ENCODE measurements around the gene PLIN3.
"Not testable (repeated sequence)": the region's sequence is repeated elsewhere in the genome, so short reads cannot be mapped to it uniquely, and the experiment has no call there.

PLIN3 gene

DNA sequence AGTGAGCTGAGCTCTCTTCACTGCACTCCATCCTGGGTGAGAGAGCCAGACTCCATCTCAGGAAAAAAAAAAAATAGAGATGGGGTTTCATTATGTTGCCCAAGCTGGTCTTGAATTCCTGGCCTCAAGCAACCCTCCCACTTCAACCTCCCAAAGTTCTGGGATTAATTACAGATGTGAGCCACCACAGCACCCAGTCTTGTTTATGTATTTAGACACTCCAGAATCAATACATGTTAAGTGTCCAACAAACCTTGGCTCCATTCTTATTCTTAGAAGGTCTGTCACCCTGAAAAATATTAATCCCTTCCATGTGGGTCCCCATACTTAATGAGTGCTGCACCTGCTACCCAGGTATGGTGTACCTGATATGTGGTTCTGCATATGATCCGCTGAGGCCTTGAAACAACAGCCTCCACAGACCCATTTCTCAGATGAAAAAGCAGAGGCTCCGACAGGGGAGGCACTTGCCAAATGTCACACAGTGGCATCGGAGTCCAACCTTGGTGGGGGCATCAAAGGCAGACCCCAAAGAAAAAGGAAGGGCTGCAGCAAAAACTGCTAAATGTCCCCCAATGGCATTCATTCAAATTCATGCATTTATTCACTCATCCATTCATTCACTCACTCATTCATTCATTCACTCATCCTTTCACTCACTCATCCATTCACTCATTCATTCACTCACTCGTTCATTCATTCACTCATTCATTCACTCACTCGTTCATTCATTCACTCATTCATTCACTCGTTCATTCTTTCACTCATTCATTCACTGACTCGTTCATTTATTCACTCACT is 52.6 kb downstream of the PLIN3 start:
- DNase-seq (ENCODE audit: low read depth in 2 of 2, low spot score in 1 of 2) = no peak

DNA sequence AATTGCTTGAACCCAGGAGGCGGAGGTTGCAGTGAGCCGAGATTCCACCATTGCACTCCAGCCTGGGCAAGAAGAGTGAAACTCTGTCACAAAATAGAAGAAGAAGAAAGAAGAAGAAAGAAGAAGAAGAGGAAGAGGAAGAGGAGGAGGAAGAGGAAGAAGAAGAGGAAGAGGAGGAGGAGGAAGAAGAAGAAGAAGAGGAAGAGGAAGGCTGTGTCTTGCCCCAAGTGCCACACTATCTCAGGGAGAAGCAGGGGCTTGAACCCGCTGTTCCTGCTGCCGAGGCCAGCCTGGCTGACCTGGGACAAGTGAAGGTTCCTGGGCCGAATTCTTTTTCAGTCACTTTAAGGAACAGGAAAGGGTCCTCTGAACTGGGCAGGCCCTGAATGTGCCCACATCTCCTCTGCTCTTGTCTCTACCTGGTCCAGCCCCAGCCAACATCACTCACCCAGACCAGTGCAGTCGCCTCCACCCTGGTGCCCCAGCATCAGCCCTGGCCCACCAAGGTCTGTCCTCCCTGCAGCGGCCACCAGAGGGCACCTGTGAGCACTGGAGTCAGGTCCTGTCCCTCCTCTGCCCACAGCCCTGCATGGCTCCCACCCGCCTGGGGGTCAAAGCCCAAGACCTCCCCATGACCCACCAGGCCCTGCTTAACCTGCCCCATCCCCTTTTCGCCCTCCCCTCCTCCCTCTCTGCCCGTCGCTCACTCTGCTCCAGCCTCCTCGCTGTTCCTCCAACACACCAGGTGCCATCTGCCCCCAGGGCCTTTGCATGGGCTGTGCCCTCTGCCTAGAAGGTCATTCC is 55.9 kb downstream of the PLIN3 start:
- DNase-seq (ENCODE audit: low read depth in 2 of 2, low spot score in 1 of 2) = peak; percentile 70 to 94

DNA sequence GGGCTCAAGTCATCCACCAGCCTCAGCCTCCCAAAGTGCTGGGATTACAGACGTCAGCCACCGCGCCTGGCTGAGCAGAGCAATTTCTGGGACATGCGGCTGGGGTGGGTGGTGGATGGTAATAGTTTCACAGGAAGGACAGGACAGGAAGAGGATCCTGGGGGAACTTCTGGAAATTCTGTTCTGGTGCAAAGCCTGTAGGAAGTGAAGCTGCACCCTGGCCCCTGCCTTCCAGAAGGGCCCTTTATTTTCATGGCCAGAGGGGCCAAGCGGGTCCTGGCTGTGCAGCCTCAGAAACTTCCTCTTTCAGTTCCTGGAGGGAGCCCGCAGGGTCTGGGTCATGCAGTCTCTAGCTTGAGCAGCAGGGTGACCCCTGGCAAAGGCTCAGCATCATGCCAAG is 60.3 kb downstream of the PLIN3 start:
- no peak for DNase-seq (ENCODE audit: low read depth in 2 of 2, low spot score in 1 of 2)

DNA sequence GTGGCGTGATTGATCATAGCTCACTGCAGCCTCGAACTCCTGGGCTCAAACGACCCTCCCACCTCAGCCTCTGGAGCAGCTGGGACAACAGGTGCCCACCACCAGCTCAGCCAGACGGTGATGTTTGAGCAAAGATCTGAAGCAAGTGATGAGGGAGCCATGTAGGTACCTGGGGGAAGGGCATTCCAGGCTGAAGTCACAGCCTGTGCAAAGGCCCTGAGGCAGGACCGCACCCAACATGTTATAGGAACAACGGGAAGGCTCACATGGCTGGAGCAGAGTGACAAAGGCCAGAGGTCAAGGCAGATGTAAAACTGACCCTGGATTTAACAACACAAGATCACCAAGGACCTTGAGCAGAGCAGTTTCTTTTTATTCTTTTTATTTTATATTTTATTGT is 61.1 kb downstream of the PLIN3 start:
- DNase-seq (ENCODE audit: low read depth in 2 of 2, low spot score in 1 of 2) = no peak

DNA sequence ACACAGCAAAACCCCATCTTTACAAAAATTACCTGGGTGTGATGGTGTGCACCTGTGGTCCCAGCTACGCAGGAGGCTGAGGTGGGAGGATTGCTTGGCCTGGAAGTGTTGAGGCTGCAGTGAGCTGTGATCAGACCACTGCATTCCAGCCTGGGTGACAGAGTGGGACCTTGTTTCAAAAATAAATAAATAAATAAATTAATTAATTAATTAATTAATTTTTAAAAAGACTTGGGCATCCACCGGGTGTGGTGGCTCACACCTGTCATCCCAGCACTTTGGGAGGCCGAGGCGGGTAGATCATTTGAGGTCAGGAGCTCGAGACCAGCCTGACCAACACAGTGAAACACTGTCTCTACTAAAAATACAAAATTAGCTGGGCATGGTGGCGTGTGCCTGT is 62.3 kb downstream of the PLIN3 start:
- DNase-seq (ENCODE audit: low read depth in 2 of 2, low spot score in 1 of 2) = not testable (repeated sequence)

DNA sequence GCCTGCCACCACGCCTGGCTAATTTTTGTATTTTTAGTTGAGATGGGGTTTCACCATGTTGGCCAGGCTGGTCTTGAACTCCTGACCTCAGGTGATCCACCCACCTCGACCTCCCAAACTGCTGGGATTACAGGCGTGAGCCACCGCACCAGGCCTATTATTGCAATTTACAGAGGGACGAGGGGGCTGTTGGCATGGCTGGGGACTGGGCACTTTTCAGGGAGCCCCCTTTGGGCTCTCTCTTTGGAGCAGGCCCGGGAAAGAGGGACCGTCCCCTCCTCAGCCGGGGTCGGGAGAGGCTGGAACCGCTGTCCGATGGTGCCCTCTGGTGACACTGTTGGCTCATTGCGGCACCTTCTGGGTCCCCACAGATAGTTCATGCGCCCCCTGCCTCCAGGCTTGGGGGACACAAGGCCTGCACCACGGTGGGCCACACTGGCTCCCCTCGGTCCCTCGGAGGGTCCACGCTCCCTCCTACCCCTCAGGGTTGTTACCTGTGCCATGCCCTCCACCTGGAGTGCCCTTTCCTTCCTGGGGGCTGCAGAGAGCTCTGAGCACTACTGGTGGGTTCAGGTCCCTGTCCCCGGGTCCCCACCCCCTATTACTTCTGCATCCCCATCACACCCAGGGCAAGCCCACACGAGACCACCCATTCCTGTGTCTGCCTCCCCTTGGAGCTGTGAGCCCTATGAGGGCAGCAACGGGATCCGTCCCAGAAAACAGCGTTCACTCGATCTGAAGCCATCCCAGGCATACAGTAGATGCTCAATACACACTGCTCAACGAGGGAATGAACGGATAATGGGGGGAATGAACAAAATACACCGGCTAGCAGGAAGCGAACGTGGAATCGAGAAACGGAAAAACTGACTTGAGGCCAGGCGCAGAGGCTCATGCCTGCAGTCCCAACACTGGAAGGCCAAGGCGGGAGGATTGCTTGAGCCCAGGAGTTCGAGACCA is 63.5 kb downstream of the PLIN3 start:
- DNase-seq (ENCODE audit: low read depth in 2 of 2, low spot score in 1 of 2) = peak in 1 of 2 donors; percentile 33

DNA sequence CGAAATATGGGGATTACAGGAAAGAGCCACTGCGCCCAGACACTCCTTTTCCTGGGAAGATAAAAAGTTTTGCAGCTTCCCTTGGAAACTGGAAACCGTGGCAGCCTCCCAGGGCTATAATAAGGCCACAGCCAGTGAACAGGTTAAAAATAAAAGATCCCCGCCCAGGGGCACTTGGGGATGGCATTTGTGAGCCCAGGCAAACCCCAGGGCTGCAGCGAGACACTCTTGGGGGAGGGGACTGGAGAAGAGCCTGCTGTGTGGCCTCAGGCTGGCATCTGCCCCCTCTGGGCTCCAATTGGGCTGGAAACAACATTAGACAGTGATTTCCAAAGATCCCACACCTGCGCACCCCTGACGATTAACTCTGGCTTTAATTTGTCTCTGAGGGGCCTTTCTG is 64.8 kb downstream of the PLIN3 start:
- no peak for DNase-seq (ENCODE audit: low read depth in 2 of 2, low spot score in 1 of 2)

DNA sequence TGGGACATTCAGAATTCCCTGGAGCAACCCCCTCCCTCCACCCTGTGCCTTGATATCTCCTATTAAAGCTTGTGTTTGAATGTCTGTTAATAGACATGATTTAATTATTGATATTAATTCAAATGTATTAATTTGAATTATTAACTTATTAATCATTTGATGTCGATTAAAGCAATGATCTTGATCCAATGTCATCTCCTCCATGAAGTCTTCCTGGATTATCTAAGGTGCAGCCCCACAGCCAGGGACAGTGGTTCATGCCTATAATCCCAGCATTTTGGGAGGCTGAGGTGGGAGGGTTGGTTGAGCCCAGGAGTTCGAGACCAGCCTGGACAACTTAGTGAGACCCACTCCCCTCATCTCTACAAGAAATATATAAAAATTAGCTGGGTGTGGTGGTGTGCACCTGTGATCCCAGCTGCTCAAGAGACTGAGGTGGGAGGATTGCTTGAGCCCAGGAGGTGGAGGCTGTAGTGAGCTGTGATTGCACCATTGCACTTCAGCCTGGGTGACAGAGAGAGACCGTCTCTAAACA is 66.3 kb downstream of the PLIN3 start:
- no peak for DNase-seq (ENCODE audit: low read depth in 2 of 2, low spot score in 1 of 2)

DNA sequence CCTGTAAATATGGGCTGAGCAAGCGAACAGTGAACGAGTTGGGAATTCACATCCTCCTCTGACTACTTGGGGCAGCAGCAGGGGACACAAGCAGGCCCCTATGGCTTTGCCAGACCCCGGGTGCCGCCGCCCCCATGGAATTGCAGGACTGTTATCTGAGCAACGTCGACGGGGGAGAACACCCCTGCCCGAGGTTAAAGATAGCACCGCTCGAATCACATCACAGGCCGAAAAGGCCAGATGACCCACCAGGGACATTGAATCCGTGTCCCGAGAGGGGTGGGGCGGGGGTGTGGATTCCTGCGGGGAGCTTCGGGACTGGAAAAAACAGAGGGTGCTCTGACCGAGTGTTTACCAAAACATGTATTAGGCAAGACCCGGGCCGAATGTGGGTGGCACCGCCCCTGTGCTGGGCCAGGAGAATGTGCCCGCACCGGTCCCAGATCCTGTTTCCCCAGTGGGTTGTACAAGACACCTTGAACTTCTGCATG is 66.8 kb downstream of the PLIN3 start:
- no peak for DNase-seq (ENCODE audit: low read depth in 2 of 2, low spot score in 1 of 2)

DNA sequence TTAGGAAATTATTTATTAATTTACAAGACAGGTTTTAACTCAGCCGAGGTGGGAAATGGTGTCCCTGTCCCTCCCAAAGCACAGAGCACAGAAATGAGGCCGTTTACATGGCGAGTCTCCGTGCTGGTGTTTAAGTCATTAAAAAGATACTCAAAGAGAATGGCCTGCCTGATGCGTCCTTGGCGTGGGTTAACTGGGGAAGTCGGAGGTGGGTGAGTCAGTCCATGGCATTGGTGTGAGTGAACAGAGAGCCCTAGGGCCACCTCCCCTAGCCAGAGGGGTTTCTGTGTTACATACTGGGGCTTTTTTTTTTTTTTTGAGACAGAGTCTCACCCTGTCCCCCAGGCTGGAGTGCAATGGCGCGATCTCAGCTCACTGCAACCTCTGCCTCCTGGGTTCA is 72.1 kb downstream of the PLIN3 start:
- no peak for DNase-seq (ENCODE audit: low read depth in 2 of 2, low spot score in 1 of 2)

DNA sequence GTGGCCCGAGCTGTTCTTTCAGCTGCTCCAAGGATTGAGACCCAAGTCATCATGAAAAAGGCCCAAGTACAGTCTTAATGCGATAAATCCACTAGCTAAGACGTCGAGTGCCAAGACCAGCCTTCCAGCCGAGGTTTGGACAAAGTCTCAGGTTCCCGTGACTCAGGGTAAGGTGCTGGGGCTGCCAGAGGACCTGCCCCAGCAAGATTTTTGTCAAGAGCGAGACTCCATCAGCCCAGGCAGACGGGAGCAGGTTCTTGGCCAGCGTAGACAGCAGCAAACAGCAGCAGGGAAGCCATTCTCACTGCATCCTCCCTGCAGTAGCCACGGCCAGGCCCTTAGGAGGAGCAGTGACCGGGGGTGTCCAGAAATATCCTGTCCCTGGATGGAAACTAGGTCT is 72.5 kb downstream of the PLIN3 start:
- no peak for DNase-seq (ENCODE audit: low read depth in 2 of 2, low spot score in 1 of 2)

DNA sequence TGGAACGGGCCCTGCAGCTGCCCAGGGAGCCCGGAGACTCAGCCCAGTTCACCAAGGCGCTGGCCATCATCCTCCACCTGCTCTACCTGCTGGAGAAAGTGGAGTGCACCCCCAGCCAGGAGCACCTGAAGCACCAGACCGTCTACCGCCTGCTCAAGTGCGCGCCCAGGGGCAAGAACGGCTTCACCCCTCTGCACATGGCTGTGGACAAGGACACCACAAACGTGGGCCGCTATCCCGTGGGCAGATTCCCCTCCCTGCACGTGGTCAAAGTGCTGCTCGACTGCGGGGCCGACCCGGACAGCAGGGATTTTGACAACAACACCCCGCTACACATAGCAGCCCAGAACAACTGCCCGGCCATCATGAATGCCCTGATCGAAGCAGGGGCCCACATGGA is 74.2 kb downstream of the PLIN3 start:
- not testable (repeated sequence) for DNase-seq (ENCODE audit: low read depth in 2 of 2, low spot score in 1 of 2)

DNA sequence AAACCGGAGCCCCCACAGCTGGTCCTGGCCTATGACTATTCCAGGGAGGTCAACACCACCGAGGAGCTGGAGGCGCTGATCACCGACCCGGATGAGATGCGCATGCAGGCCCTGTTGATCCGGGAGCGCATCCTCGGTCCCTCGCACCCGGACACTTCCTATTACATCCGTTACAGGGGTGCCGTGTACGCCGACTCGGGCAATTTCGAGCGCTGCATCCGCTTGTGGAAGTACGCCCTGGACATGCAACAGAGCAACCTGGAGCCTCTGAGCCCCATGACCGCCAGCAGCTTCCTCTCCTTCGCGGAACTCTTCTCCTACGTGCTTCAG is 74.6 kb downstream of the PLIN3 start:
- not testable (repeated sequence) for DNase-seq (ENCODE audit: low read depth in 2 of 2, low spot score in 1 of 2)

DNA sequence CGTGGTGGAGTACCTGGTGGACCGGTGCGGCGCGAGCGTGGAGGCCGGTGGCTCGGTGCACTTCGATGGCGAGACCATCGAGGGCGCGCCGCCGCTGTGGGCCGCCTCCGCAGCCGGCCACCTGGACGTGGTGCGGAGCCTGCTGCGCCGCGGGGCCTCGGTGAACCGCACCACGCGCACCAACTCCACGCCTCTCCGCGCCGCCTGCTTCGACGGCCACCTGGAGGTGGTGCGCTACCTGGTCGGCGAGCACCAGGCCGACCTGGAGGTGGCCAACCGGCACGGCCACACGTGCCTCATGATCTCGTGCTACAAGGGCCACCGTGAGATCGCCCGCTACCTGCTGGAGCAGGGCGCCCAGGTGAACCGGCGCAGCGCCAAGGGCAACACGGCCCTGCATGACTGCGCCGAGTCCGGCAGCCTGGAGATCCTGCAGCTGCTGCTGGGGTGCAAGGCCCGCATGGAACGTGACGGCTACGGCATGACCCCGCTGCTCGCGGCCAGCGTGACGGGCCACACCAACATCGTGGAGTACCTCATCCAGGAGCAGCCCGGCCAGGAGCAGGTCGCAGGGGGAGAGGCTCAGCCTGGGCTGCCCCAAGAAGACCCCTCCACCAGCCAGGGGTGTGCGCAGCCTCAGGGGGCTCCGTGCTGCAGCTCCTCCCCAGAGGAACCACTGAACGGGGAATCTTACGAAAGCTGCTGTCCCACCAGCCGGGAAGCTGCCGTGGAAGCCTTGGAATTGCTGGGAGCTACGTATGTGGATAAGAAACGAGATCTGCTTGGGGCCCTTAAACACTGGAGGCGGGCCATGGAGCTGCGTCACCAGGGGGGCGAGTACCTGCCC is 75.2 kb downstream of the PLIN3 start:
- not testable (repeated sequence) for DNase-seq (ENCODE audit: low read depth in 2 of 2, low spot score in 1 of 2)

DNA sequence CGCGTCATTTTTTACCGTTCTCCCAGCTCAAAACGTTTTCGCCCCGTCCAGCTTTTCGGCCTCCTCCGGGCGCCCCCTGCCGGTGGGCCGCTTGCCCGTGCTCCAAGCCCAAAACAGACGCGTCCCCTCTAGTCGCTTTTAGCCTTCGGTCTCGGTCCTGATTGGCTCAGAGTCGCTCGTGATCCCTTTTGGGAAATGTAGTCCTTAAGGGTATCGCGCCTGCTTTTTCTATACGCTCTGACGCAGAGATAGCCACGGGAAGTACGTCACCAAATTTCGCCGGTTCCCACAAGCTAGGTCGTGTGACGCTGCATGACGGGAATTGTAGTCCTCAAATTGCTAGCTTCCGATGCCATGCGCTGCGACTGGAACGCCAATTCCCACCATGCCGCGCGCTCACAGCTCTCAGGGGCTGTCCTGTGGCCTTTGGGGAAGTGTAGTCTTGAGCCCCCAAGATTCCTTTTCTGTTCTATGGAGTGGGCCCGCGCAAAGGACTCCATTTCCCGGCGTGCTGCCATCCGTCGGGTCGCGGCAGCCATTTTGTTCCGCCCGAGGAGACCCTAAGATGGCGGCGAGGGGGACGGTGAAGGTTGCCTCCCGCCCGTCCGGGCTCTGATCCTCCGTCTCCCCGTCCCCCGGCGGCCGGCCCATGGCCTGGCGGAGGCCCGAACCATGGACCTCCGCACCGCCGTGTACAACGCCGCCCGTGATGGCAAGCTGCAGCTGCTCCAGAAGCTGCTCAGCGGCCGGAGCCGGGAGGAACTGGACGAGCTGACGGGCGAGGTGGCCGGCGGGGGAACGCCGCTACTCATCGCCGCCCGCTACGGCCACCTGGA is 76.1 kb downstream of the PLIN3 start, which contains the start of gene FEM1A:
FEM1A (plus strand) TSS at position 552 of the 836 bp plus-strand sequence; CDS start at position 673, 121 bp downstream.
- peak; percentile 96 to 99 for DNase-seq (ENCODE audit: low read depth in 2 of 2, low spot score in 1 of 2)
